ENCODE results near the gene SYT6. TPM values are rescaled to one million over a fixed set of nuclear protein-coding genes. Genes with fewer than 3 reads are reported as not detected.

SYT6 gene
- total and polyA plus RNA-seq, 5 experiments from 2014 or later = not detected

GRCh38 chr1:114093624-114094362 is 59.9 kb downstream of the SYT6 start:
- no peaks in the 10 kb centered on the region for H3K36me3 Mint-ChIP-seq
- peaks cover 5 to 19% (median 9%) of the 10 kb centered on the region in 5 donors for H3K27me3 Mint-ChIP-seq
- H3K4me1 Mint-ChIP-seq = peaks cover 0 to 5% (median 2%) of the 10 kb centered on the region in 4 donors
- H3K9me3 Mint-ChIP-seq = no peaks in the 10 kb centered on the region
- ATAC-seq (no peak), DNase-seq (peak in 1 of 10 donors; percentile 8)
- POLR2A ChIA-PET = no interaction called here
- no peak overlapping the region for H3K27ac Mint-ChIP-seq
- H3K4me3 Mint-ChIP-seq = no peak overlapping the region

DNA sequence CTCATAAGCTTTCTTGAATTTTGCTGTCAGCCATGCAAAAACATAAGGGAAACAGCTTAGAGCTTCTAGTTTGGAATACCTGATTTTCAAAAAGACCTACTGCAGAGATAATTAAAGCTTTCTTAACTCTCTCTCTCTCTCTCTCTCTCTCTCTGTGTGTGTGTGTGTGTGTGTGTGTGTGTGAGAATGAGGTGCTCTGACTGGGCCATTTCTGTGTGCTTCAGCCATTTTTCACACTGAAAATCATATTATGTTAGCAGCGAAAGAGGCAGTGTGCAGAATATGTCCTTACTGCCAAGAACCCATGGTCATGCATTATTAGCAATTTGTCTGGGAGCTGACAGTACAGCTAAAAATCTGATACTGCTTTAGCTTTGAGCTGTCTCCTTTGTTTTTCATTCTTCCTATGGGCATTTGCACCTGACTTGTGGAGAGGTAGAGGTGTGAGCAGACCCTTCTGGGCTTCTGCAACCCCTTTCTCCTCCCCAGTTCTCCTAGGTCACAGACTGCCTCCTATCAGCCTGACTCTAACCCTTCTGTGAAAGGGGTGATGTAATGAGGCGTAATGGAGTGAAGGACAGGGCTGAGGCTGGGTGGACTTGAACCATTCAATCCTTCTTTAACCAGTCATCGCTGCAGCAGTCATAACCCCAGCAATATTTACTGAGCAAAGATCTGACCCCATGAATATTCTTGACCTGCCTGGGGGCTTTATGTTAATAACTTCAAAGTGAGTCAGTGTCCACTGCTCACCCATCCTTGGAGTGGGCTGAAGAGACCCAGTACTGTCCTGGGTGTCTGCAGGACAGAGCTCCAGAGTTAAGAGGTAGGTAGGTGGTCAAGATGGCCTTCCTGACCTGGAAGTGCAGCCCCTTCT is 61.2 kb downstream of the SYT6 start:
- POLR2A ChIA-PET = no interaction called here
- Mint-ChIP-seq H3K4me3 (no peak overlapping the region), H3K27me3 (peaks cover 2 to 13% (median 9%) of the 10 kb centered on the region in 5 donors), H3K36me3 (no peaks in the 10 kb centered on the region), H3K9me3 (no peaks in the 10 kb centered on the region), H3K27ac (peak overlapping the region in 1 of 10 donors; percentile 32), H3K4me1 (peaks cover 0 to 5% (median 2%) of the 10 kb centered on the region in 4 donors)
- ATAC-seq (no peak), DNase-seq (no peak)

DNA sequence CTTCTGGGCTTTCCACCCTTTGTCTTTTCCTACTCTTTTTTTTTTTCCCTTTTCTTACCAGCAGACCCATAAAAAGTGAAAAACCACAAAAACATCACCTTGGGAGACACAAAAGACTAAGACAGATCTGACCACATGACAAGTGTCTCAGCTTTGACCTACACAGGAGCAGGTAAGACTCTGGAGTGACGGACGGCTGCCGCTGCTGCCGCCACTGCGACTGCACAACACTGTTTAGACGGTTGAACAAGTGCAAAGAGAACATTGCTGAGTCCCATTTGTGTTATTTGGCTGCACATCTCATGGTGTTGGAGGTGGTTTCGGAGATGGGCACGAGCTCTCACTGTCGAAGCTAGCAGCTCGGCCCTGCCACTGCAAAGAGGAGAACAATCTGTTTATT is 62.0 kb downstream of the SYT6 start:
- Mint-ChIP-seq H3K27ac (no peak overlapping the region), H3K4me1 (peaks cover 0 to 5% (median 2%) of the 10 kb centered on the region in 4 donors), H3K36me3 (no peaks in the 10 kb centered on the region), H3K27me3 (peaks cover 2 to 13% (median 9%) of the 10 kb centered on the region in 5 donors), H3K4me3 (no peak overlapping the region), H3K9me3 (no peaks in the 10 kb centered on the region)
- DNase-seq = no peak
- POLR2A ChIA-PET = no interaction called here
- no peak for ATAC-seq

DNA sequence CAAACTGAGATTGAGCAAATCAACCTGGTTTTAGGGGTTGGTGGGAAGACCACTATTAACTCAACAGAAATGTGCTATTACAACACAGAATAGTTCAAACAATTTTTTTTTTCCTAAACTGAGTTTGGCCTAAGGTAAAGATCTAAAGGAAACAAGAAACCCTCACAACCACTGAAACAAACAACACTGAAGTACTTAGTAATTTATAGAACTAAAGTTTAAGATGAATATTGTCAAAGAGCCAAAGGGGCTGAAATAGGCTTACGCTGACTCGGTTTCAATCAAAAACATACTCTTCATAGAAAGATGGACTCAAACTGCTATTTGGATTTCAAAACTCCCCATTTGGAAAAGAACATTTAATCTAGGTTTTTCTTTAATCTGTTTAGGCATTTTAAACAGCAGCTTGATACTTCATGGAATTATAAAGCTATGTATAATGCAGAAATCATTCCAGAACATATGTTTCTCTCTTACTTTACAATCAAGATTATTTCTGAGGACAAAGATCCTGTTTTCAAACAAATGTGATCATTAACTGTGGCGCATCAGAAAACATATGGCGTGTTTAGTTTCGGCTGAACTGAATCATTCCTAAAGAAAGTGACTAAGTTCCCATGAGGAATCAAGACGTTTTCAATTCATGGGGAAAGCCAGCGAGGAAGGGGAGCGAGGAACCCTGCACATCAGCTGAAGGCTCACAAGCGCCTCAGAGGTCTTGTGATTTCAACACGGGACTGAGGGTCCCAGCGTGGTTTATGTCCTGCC is 62.7 kb downstream of the SYT6 start:
- POLR2A ChIA-PET = no interaction called here
- Mint-ChIP-seq H3K4me1 (peaks cover 0 to 5% (median 2%) of the 10 kb centered on the region in 4 donors), H3K27me3 (peaks cover 2 to 13% (median 9%) of the 10 kb centered on the region in 5 donors), H3K9me3 (no peaks in the 10 kb centered on the region), H3K27ac (peak overlapping the region in 1 of 10 donors; percentile 48), H3K4me3 (no peak overlapping the region), H3K36me3 (no peaks in the 10 kb centered on the region)
- DNase-seq = no peak
- no peak for ATAC-seq

DNA sequence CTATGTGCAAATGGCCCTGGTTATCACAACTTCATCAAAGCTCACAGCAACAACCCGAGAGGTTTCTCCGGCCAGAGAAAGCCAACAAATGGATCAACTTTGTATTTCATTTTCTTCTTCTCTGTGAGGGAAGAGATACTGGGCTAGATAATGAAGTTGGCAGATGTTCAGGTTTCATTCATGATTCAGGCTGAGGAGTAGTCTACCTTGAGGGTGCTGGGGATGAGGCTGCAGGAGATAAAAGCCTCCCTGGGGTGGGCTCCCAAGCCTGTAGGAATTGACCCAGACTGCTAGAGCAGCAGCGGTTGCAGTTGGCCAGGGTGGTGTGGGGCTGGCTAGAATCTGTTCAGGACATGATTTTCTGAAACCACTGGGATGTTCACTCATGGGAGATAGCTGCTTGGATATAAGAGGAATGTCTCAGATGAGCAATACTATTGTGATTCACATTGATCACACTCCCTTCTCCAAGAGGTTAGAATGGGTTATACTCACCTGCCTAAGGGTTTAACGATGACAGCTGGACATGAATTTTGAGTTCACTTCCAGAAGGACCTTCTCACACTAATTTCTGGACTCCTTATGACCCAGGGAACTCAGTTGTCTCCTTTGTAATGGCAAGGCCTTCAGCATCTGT is 64.0 kb downstream of the SYT6 start:
- Mint-ChIP-seq H3K36me3 (no peaks in the 10 kb centered on the region), H3K4me1 (peaks cover 0 to 5% (median 2%) of the 10 kb centered on the region in 4 donors), H3K27me3 (peaks cover 2 to 13% (median 7%) of the 10 kb centered on the region in 5 donors), H3K9me3 (no peaks in the 10 kb centered on the region), H3K27ac (no peak overlapping the region), H3K4me3 (no peak overlapping the region)
- no peak for DNase-seq
- POLR2A ChIA-PET = no interaction called here
- ATAC-seq = no peak

GRCh38 chr1:114088392-114089299 is 65.0 kb downstream of the SYT6 start:
- Mint-ChIP-seq H3K4me3 (no peak overlapping the region), H3K36me3 (no peaks in the 10 kb centered on the region), H3K27me3 (peaks cover 4 to 13% (median 8%) of the 10 kb centered on the region in 5 donors), H3K9me3 (no peaks in the 10 kb centered on the region), H3K27ac (no peak overlapping the region), H3K4me1 (peaks cover 0 to 5% (median 2%) of the 10 kb centered on the region in 4 donors)
- DNase-seq (no peak), ATAC-seq (no peak)
- POLR2A ChIA-PET = no interaction called here

DNA sequence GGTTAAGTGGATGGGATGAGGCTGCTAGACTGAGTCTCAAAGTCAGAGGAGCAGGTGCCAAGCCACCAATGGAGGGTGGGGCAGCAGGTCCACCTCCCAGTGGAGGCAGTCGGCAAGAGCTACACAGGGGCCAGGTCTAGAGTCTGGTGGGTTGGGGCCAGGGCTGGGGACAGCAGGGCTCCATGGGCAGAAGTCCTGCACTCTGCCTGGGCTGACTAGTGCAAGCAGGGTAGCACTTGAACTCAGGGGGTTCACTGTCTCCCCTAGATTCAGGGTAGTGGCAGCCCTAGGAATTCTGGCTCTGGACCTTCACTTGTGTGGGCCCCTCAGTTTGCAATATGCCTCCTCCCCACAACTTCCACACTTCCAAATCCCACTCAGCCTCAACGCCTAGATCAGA is 66.2 kb downstream of the SYT6 start:
- ATAC-seq = no peak
- POLR2A ChIA-PET = no interaction called here

GRCh38 chr1:114086601-114087368 is 66.9 kb downstream of the SYT6 start:
- Mint-ChIP-seq H3K4me3 (no peak overlapping the region), H3K9me3 (no peaks in the 10 kb centered on the region), H3K36me3 (no peaks in the 10 kb centered on the region), H3K4me1 (peaks cover 0 to 5% (median 2%) of the 10 kb centered on the region in 4 donors), H3K27me3 (peaks cover 4 to 13% (median 6%) of the 10 kb centered on the region in 5 donors), H3K27ac (no peak overlapping the region)
- ATAC-seq = no peak
- no peak for DNase-seq
- POLR2A ChIA-PET = no interaction called here

More for the DNA sequence above, 66.2 kb downstream of the SYT6 start:
- no peaks in the 10 kb centered on the region for H3K36me3 Mint-ChIP-seq
- H3K27ac Mint-ChIP-seq = no peak overlapping the region
- no peaks in the 10 kb centered on the region for H3K9me3 Mint-ChIP-seq
- no peak for DNase-seq
- no peak overlapping the region for H3K4me3 Mint-ChIP-seq
- H3K4me1 Mint-ChIP-seq = peaks cover 0 to 5% (median 2%) of the 10 kb centered on the region in 4 donors
- peaks cover 4 to 13% (median 8%) of the 10 kb centered on the region in 5 donors for H3K27me3 Mint-ChIP-seq

GRCh38 chr1:114082867-114083585 is 70.6 kb downstream of the SYT6 start:
- Mint-ChIP-seq H3K4me3 (no peak overlapping the region), H3K27ac (no peak overlapping the region), H3K36me3 (no peaks in the 10 kb centered on the region), H3K27me3 (peaks cover 4 to 9% (median 7%) of the 10 kb centered on the region in 5 donors), H3K9me3 (no peaks in the 10 kb centered on the region), H3K4me1 (no peaks in the 10 kb centered on the region)
- POLR2A ChIA-PET = no interaction called here
- ATAC-seq (no peak), DNase-seq (no peak)

- no peaks in the 10 kb centered on the region for H3K4me1 Mint-ChIP-seq
- H3K27me3 Mint-ChIP-seq = peaks cover 1 to 9% (median 5%) of the 10 kb centered on the region in 5 donors
- no peak overlapping the region for H3K4me3 Mint-ChIP-seq
- no peak overlapping the region for H3K27ac Mint-ChIP-seq
- no peaks in the 10 kb centered on the region for H3K36me3 Mint-ChIP-seq
- DNase-seq = no peak
- no peak for ATAC-seq
- POLR2A ChIA-PET = no interaction called here
- H3K9me3 Mint-ChIP-seq = no peaks in the 10 kb centered on the region
Measured at GRCh38 chr1:114082304-114082630, 71.4 kb downstream of the SYT6 start.

All from naive thymus-derived CD8-positive, alpha-beta T cell (primary cell).